LoVo (cell line): ENCODE data around the gene MED8.
"Not testable (repeated sequence)": the region's sequence is repeated elsewhere in the genome, so short reads cannot be mapped to it uniquely, and the experiment has no call there.

Experiments used
- DNase-seq: peaks from one replicate; pipeline ENCODE4 v3.0.0-alpha.2; 2016; ENCODE audit warnings: low spot score

MED8 gene

DNA sequence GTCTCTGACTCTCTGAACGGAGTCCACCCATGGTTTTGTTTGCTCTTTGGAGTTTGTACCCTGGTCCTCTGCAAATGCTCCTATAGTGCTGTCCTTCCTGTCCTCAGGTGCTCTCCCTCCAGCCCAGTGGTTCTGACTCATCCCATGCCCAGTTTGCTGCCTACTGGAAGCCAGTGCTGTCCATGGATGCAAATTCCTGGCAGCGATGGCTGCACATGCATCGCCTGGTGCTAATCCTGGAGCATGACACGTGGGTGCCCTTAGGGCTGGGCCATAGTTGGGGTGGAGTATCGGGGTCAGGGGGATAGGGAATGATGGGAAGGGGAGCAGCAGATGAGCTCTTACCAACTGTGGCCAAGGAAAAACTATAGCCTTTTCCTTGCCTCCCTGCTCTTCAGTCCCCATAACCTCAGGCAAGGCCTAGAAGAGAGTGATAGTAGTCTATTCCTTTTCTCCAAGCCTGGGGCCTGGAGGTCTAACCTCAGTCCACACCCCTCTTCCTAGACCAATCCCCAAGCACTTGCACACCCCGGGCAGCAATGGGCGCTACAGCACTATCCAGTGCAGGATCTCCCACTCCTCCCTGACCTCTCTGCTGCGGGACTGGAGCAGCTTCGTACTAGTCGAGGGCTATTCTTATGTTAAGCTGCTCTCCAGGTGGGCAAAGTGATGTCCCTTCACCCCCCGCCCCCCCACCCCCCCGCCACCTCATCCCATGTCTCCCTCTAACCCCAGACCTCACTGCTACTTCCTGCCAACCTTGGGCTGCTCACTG is 32.6 kb upstream of the MED8 start:
- no peak for DNase-seq

DNA sequence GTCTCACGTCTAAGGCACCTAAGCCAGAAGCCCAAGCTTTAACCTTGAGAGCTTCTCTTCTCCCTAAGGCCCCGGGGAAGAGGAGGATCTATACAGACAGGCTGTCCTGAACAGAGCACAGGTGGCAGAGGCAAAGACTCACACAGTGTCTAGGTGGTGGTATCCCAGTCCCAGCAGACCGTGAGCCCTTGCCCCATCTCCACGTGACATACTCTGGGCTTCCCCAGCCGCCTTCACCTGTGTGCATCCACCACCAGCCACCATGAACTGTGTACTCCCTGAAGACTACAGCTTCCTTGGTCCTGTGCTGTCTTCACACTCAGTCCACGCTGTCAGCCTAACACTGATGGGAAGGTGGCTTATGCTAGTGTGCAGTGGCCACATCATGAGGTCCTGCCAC is 31.8 kb upstream of the MED8 start:
- no peak for DNase-seq

DNA sequence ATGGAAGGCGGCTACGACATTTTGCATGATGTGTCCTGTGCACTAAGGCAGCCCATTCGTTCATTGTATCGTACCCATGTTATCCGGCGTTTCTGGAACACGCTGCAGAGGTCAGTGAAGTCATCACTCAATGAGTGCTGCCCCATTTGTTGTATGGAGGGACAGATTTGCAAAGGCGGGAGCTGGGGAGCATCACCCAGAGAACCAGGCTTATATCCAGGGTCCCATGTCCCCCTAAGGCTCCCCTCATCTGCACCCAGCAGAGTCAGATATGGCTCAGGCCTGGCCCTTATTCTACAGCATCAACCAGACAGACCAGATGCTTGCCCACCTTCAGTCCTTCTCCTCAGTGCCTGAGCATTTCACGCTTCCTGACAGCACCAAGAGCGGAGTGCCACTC is 31.3 kb upstream of the MED8 start:
- DNase-seq = no peak

DNA sequence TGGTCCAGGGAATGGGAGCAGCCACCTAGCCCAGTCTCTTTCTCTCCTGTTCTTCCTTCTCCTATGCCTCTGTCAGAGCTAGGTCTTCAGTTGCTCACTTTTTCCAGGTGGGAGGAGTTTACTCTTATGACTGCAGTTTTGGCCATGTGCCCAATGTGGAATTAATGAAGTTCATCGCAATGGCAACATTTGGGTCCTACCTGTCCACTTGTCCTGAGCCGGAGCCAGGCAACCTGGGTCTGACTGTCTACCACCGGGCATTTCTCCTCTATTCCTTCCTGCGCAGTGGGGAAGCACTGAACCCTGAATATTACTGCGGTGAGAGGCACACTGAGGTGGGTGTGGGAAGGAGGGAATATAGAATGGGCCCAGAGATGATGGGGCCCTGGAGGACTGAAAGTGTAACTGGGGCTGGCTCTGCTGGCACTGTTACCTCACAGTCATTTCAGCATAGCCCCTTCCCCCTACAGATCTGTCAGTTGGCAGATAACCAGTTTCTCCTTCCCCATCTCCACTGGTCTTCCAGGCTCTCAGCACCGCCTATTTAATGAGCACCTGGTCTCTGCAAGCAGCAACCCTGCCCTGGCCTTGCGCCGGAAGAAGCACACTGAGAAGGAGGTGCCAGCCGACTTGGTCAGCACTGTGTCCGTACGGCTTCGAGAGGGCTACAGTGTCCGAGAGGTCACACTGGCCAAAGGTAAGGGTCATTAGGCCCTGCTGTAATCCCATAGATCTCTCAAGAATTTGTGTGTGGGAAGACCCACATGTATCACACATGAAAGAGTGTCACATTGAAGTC is 30.2 kb upstream of the MED8 start:
- DNase-seq = no peak

DNA sequence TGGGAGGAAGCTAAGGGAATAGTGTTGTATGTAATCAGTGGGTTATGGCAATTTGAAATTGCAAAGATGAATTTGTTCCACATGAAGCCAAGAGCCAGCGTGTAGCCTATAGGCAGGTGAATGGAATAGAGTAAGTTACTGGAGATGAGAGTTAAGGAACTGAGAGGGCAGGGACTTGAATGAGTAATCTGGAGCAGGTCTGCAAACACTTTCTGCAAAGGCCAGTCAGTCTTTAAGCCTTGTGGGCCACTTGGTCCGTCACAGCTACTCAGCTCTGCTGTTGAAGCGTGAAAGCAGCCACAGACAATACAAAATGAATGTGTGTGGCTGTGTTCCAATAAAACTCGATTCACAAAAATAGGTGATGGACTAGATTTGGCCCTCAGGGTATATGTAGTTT is 29.3 kb upstream of the MED8 start:
- no peak for DNase-seq

DNA sequence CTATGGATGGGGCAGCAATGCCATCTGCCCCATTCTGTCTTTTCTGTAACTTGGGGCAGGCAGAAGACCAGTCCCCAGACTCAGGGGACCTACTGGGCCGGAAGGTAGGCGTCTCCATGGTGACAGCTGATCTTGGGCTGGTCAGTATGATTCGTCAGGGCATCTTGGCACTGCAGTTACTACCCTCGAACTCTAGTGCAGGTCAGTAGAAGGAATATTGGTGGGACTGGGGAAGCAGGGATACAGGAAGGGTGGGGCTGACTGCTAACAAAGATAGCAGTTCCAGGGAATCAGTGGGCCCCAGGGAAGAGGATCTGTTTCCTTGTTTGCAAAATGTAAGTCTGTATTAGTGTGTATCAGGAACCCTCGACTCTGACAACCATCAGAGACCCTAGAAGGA is 26.3 kb upstream of the MED8 start:
- DNase-seq = no peak

DNA sequence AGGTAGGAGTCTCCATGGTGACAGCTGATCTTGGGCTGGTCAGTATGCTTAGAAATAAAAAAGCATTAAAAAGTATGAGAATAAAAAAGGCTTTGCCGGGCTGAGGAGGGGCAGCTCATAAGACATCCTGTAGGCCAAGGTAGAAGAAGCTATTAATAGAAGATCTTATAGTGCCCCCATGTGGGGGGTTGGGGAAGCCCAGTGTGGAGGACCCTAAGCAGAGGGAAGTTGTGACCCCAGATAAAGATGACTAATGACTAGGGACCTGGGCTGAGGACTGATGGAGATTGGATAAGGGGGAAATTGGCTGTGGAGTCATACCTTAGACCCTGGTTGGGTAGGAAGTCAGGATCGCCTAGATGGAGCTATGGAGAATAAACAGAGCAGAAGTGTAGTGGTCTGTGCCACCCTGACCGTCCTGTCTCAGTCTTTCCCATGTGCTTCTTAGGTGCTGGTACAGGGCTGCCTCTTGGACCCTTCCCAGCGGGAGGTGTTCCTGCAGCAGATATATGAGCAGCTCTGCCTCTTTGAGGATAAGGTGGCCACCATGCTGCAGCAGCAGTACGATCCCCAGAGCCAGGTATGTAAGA is 25.1 kb upstream of the MED8 start:
- DNase-seq = peak; percentile 59

DNA sequence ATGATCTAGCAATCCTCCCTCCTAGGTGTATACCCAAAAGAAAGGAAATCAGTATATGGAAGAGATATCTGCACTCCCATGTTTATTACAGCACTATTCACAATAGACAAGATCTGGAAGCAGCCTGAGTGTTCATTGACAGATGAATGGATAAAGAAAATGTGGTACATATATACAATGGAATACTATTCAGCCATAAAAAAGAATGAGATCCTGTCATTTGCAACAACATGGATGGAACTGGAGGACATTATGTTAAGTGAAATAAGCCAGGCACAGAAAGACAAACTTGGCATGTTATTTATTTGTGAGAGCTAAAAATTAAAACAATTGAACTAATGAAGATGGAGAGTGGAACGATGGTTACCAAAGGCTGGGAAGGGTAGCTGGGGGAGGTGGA is 23.8 kb upstream of the MED8 start:
- DNase-seq = not testable (repeated sequence)

DNA sequence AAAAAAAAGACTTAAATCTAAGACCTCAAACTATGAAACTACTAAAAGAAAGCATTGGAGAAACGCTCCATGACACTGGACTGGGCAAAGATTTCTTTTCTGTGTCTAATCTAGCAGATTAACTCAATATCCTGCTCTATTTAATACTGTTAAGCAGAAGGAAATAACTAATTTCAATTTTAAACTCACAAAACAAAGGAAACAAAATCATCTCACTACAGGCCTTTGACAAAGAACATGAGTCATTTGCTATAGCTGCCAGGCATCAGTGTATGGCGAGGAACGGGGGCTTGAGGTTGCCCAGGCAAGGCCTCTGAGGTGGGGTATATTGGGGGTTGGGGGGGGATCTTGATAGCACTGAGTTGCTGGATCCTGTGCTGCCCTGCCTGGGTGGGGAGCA is 21.0 kb upstream of the MED8 start:
- DNase-seq = no peak

DNA sequence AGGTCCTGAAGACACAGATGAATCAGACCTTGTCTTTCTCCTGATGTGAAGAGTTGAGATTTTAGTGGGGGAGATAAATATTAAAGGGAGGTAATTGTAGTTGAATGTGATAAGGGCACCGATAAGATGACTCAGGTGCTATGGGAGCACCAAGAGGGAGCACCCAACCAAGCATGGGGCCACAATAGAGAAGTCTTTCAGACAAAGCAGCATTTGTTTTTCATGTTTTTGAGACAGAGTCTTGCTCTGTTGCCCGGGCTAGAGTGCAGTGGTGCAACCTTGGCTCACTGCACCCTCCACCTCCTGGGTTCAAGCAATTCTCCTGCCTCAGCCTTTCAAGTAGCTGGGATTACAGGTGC is 16.3 kb upstream of the MED8 start:
- no peak for DNase-seq

DNA sequence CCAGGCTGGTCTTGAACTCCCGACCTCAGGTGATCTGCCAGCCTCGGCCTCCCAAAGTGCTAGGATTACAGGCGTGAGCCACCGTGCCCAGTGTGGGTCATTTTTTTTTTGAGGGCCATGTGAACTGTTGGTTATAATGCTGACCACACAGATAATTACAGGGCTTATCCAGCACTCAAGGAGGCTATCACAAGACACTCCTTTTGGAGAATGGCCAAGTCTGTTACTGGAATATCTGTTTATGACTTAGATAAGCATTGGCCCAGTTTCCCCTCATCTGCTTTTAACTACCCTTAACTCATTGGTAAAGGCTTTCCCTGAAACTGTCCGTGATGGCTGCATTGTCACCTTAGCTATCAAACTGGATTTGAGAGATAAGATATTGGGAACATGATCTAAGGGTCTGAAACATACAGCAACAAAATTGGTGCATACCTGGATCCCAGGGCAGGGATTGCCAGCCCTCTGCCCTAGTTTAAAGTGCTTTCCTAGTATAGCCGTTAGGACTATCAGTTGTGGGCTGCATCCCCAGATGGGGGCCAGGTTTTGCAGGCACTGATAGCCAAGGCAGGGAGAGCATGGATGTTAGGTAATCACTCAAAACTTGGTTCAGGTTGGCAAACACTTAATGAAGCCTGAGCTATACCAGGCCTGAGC is 15.7 kb upstream of the MED8 start:
- peak; percentile 20 for DNase-seq

DNA sequence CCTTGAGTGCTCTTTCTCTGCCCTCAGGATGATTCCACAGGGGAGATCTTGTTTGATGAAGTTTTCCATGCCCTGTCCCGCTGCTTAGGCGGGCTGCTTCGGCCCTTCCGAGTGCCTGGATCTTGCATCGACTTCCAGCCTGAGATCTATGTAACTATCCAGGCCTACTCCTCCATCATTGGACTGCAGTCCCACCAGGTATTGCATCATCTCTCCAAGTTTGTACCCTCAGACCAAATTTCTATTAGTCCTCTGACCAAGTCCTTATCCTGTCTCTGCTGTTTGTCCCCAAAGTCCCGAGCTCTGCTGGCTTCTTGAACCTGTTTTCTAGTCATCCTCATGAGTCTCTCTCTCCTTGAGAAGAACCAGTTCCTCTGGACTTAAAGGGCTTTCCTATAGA is 14.8 kb upstream of the MED8 start:
- DNase-seq = no peak

DNA sequence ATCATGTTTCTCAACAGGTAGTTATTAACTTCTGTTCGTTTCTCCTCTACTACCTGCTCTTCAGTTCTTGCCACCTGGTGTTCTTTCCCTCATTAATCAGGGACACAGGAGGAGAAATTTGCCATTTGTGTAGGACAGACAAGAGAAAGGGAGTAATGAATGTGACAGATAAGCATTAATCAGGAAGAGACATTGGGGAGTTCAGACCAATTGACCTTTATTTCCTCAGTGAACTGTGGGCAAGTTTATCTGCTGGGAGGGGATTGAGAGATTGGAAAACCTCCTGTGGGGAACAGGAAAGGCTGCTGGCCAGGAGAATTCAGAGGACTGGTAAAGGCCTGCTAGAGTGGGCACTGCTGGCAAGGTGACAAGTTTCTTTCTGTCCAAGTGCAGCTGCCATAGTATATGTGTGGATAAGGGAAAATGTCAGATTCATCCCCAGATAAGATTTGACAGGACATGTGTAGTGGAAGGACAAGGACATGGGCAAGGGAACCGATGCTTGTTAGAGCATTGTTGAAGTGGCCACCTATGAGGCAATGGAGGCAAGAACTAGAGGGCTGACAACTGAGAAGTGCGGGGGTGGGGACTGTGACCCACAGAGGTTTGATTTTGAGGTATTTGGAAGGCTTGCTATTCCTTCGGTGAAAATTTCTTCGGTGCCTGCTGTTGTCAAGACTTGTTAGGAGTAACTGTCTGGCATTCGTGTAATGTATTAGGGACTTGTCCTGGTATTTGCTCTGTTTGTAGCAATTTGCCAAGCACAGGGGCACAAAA is 12.7 kb upstream of the MED8 start:
- DNase-seq = no peak

DNA sequence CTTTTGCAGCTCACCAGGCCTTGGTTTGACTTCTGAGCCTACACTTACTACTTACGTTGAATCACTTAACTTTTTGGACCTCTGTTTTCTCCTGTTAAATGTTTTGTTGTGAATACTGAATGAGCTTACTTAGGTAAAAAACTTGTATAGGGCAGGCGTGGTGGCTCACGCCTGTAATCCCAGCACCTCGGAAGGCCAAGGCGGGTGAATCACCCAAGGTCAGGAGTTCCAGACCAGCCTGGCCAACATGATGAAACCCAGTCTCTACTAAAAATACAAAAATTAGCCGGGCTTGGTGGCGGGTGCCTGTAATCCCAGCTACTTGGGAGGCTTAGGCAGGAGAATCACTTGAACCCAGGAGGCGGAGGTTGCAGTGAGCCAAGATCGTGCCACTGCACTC is 10.8 kb upstream of the MED8 start:
- not testable (repeated sequence) for DNase-seq

DNA sequence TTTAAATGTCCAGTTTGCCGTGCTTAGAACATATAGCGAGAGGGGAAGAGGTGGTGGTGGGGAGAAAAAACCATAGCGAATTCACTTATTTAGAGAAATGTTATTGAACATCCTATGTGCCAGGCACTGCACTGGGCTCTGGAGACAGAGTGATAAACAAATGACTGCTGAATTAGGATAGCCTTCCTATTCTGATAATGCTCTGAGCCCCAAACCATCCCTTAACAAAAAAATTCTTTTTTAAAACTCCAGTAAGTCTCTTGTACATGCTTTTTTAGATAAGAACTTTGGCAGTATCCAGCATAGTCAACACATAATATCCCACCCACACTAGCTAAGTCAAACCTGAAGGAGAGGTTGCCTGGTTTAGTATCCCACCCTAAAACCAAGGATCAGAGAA is 8.6 kb upstream of the MED8 start:
- DNase-seq = no peak

DNA sequence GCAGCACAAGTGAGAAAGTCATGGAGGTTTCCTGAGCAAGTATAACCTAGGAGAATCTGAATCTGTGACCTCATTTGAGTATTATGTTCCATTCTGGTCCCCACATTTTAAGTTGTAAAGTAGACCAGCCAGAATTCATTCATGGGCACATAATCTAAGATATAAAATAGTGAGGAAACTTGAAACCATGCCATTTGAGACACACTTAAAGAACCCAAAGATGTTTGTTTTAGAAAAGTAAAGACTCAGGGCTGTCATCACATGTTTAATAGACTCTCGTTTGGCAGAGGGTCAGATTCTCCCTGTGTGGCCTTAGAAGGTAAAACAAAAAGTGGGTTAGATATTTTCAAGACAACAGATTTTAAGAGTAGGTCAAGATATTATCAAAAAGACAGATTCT is 6.5 kb upstream of the MED8 start:
- no peak for DNase-seq

DNA sequence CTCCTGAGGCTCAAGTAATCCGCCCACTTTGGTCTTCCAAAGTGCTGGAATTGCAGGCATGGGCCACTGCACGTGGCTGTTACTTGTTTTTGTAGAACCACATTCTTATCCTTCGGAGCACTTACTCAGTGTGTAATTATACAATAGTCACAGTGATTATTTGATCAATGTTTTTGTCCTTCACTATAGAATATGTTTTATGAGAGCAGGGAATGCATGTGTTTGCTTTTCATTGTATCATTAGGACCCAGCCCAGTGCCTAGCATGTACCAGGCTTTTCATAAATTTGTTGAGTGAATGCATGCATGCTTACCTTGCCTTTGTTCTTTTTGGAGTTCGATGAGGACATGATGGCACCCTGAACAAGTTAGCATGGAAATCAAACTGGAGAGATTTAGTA is 5.9 kb upstream of the MED8 start:
- no peak for DNase-seq

DNA sequence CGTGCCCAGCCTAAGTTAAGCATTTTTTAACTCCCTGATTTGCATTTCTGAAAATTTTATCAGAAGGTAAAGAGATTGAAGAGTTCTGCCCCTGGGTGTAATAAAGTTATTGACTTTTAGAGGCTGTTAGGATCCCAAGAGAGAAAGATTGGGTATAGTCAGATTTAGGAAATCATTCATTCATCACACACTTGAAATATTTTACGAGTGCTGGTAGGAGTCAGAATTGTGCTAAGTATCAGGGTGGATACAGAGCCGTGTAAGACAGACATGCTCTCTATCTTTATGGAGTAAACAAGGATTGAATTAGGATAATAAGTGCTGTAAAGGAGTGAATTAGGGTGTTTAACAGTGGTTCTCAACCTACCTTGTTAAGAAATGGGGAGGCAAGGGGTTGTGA is 3.1 kb upstream of the MED8 start:
- no peak for DNase-seq

DNA sequence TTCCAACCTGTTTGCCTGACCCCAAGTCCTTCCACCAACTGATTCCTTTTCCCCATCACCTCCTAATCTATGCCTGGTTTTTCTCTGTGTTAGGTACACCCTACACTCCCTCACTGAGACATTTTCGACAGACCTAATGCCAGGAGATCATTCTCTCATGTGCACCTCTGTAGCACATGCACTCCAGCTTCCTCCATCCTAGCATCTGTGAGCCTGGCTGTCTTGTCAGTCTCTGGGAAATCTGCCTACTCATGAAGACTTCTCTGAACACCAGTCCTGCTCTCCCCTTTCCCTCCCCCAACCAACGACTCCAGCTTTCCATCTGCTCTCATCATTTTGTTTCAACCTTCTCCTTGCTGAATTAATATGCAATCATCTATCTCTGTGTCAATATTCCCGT is 987 bp downstream of the MED8 start:
- DNase-seq = no peak

DNA sequence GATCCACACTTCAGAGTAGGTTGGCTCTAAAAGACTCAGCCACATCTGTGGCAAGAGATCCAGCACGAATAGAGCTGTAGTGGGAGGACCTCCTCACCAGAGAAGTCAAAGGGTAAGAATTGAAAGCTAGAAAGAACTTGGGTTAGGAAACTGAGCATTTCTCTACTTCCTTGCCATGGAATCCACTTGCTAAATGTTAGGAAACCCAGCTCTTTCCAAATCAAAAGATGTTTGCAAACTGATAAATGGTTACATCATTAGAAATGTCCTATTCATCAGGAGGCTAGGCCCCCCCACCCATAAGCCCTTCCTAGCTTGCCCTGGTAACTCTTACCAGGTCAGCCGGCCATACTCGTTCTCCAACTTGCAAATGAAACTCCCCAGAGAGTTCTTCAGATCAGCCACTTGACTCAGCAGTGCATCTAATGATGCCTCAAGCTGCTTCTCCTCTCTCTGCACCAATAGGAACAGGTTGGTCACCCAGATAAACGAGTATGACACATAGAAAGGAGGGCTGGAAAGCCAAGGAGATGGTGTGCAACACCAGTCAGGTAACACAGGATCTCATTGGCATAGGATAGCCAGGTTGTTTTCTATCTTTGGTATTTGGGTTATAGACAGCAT is 1.5 kb downstream of the MED8 start:
- DNase-seq = no peak

DNA sequence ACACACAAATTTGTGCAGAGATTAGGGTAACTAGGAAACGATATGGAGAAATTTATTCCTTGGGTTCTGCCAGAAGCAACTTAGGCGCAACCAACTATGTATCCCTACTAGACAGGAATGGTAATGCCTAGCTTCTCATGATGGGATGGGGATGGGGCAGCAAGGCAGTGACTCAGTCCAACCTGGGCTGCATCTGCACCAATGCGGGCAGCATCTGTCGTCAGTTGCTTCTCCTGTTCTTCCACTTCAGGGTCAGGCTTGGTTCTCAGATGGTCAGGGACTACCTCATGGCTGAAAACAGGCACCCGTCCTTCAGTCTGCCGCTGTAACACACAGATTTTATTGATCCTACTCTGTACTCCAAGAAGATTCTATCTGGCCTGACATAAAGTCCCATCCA is 2.9 kb downstream of the MED8 start:
- DNase-seq = no peak

DNA sequence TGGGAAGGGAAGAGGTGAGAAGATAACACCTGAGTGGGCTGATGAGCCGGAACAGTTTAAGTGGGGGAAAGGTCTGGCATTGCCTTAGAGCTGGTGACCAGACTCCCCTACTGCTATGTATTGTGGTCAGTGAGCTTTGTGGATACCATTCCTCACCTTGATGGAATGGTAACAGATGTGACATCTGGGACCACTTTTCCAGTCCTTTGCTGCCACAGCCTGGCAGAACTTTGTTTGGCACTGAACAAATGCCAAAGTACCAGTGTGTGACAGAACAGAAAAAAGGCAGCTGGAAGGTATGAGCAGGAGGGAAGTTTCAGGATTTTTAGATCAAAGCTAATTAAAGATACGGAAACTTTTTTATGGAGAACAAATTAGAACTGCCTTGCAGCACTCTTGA is 6.2 kb downstream of the MED8 start:
- DNase-seq = no peak
